Nucleus accumbens (tissue), 56 donors: ENCODE measurements around the gene RILP.
"Not testable (repeated sequence)": the region's sequence is repeated elsewhere in the genome, so short reads cannot be mapped to it uniquely, and the experiment has no call there.

Source experiments
- DNase-seq, 56 donors: peaks; one replicate each; lab custom pipeline; 2025; lab: John Stamatoyannopoulos, UW

Gene RILP

GRCh38 chr17:1649844-1650501 lies at the start of gene RILP:
TSS of gene RILP (minus strand) at chr17:1649866. CDS start at chr17:1649804, 62 bp downstream.
- DNase-seq: peak in 4 of 56 donors; percentile 31 to 55 (median 36)

- no peak for DNase-seq
Measured at GRCh38 chr17:1697681-1698080, 48.0 kb upstream of the RILP start.

- no peak for DNase-seq
Measured at GRCh38 chr17:1695365-1695764, 45.7 kb upstream of the RILP start.

GRCh38 chr17:1693339-1693738 lies 43.7 kb upstream of the RILP start:
- DNase-seq: no peak

GRCh38 chr17:1690544-1691221 lies 41.0 kb upstream of the RILP start:
- no peak for DNase-seq

- not testable (repeated sequence) for DNase-seq
Measured at GRCh38 chr17:1688405-1688804, 38.7 kb upstream of the RILP start.

- no peak for DNase-seq
Measured at GRCh38 chr17:1686086-1686485, 36.4 kb upstream of the RILP start.

- peak; percentile 65 to 99 (median 95) for DNase-seq
Measured at GRCh38 chr17:1684378-1685189, 34.9 kb upstream of the RILP start, which contains the start of gene PRPF8. TSS of gene PRPF8 (minus strand) at chr17:1684867. CDS start at chr17:1684571, 296 bp downstream.

GRCh38 chr17:1683459-1683858 lies 33.8 kb upstream of the RILP start:
- no peak for DNase-seq

GRCh38 chr17:1676401-1676800 lies 26.7 kb upstream of the RILP start:
- no peak for DNase-seq

- DNase-seq: no peak
Measured at GRCh38 chr17:1673041-1673785, 23.5 kb upstream of the RILP start.

GRCh38 chr17:1663934-1664333 lies 14.3 kb upstream of the RILP start:
- DNase-seq: not testable (repeated sequence)

- DNase-seq: no peak
Measured at GRCh38 chr17:1661045-1661444, 11.4 kb upstream of the RILP start.

- no peak for DNase-seq
Measured at GRCh38 chr17:1658100-1658499, 8.4 kb upstream of the RILP start.

- DNase-seq: no peak
Measured at GRCh38 chr17:1653735-1654134, 4.1 kb upstream of the RILP start.

GRCh38 chr17:1652794-1653193 lies 3.1 kb upstream of the RILP start:
- DNase-seq: not testable (repeated sequence)

GRCh38 chr17:1651559-1651844 lies 1.8 kb upstream of the RILP start:
- no peak for DNase-seq

- no peak for DNase-seq
Measured at GRCh38 chr17:1650731-1651558, 1.3 kb upstream of the RILP start.

GRCh38 chr17:1648963-1649843 lies 463 bp downstream of the RILP start:
- DNase-seq: peak; percentile 50 to 96 (median 90)
